Ascending aorta (tissue), 2 donors: ENCODE results near the gene NCDN. TPM values are rescaled to one million over a fixed set of nuclear protein-coding genes. Genes with fewer than 3 reads are reported as not detected.

Experiments used
- DNase-seq, 2 donors: peaks; one replicate each; pipeline ENCODE4 v3.0.0-alpha.2; 2019; ENCODE audit warnings: low spot score in 2 of 2
- H3K27ac ChIP-seq, 2 donors: fragments of 200-600 bp; sonication (generic); one replicate each; pipeline ENCODE4 v1.5.1; 2016 to 2017; ENCODE audit warnings: mild to moderate bottlenecking in 1 of 2
- H3K27me3 ChIP-seq: fragments of 200-600 bp; sonication (generic); one replicate; pipeline ENCODE4 v1.5.1; 2017
- H3K36me3 ChIP-seq, 2 donors: fragments of 200-600 bp; sonication (generic); one replicate each; pipeline ENCODE4 v1.5.1; 2016
- H3K4me1 ChIP-seq, 2 donors: fragments of 200-600 bp; sonication (generic); one replicate each; pipeline ENCODE4 v1.5.1; 2016 to 2017; ENCODE audit warnings: mild to moderate bottlenecking in 1 of 2
- H3K4me3 ChIP-seq, 2 donors: fragments of 200-600 bp; sonication (generic); one replicate each; pipeline ENCODE4 v1.5.1; 2016 to 2017; ENCODE audit warnings: mild to moderate bottlenecking in 1 of 2
- H3K9me3 ChIP-seq, 2 donors: fragments of 200-600 bp; sonication (generic); one replicate each; pipeline ENCODE4 v1.5.1; 2016
- intact Hi-C: fragments of 100-400 bp; cut with DNase I; formaldehyde crosslinking; loops from one replicate; pipeline ENCODE4 v1.15.1; 2023
- total RNA-seq: library from RNA; depleted of rRNA; stranded (reverse); fragments of >200 nt; gene quantifications from one replicate; pipeline ENCODE4 v1.1.0, GENCODE V29; 2016
- TF ChIP-seq, protein P1 (sequence below), 3 experiments: fragments of 200-600 bp in 2 of 3; fragments of 450-650 bp in 1 of 3; sonication (generic) in 2 of 3; IDR thresholded peaks; one replicate each; pipeline ENCODE4 v1.5.1; 2016 to 2019; ENCODE audit warnings: antibody characterized with exemption in 3 of 3, mild to moderate bottlenecking in 1 of 3, moderate library complexity in 1 of 3

NCDN gene
- total RNA-seq, 1 donor from 2014 or later: 20.1 TPM

DNA sequence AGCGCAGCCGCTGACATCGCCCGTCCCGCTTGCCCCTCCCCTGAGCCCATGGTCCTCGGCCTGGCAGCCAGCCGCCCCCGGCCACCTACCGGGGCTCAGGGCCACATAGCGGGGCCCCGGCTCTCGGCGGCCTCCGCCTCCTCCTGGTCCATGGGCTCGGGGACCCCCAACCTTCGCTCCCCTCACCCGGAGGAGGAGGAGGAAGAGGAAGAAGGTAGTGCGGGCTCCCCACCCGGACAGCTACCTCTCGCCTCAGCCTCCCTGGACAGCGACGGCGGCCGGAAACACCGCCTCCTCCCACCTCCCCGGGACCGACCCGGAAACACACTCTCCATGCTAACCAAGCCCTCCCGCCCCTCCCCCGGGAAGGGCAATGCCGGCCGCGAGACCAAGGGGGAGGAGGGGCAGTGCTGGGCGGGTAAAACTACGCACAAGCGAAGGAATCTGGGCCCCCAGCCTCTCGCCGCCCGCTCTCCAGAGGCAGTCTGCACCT lies 435 bp upstream of the NCDN start, which contains the start of gene KIAA0319L:
Gene KIAA0319L, minus strand, starts transcription at position 286 of the 493 bp plus-strand sequence. CDS start 2,912 bp downstream, outside the sequence.
- Histone ChIP-seq H3K4me3 (peak within 1 kb of the TSS; percentile 85 to 98), H3K4me1 (peaks cover 4 to 46% of the 10 kb centered on the region in 2 donors), H3K9me3 (no peaks in the 10 kb centered on the region), H3K27ac (peak within 1 kb of the TSS; percentile 95 to 97), H3K36me3 (peaks cover 8 to 20% of the 10 kb centered on the region in 2 donors), H3K27me3 (no peaks in the 10 kb centered on the region)
- peak in 1 of 2 donors; percentile 94 for DNase-seq
- intact Hi-C loops: loop anchor here (2.0 to 5.0 kb wide), 6 partner anchors 18 to 364 kb away; partner anchors contain the start of genes C1orf216, PSMB2 and SFPQ
- TF ChIP-seq, protein P1, sequence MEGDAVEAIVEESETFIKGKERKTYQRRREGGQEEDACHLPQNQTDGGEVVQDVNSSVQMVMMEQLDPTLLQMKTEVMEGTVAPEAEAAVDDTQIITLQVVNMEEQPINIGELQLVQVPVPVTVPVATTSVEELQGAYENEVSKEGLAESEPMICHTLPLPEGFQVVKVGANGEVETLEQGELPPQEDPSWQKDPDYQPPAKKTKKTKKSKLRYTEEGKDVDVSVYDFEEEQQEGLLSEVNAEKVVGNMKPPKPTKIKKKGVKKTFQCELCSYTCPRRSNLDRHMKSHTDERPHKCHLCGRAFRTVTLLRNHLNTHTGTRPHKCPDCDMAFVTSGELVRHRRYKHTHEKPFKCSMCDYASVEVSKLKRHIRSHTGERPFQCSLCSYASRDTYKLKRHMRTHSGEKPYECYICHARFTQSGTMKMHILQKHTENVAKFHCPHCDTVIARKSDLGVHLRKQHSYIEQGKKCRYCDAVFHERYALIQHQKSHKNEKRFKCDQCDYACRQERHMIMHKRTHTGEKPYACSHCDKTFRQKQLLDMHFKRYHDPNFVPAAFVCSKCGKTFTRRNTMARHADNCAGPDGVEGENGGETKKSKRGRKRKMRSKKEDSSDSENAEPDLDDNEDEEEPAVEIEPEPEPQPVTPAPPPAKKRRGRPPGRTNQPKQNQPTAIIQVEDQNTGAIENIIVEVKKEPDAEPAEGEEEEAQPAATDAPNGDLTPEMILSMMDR (IDR thresholded peaks at IDR 0.05): no peak

DNA sequence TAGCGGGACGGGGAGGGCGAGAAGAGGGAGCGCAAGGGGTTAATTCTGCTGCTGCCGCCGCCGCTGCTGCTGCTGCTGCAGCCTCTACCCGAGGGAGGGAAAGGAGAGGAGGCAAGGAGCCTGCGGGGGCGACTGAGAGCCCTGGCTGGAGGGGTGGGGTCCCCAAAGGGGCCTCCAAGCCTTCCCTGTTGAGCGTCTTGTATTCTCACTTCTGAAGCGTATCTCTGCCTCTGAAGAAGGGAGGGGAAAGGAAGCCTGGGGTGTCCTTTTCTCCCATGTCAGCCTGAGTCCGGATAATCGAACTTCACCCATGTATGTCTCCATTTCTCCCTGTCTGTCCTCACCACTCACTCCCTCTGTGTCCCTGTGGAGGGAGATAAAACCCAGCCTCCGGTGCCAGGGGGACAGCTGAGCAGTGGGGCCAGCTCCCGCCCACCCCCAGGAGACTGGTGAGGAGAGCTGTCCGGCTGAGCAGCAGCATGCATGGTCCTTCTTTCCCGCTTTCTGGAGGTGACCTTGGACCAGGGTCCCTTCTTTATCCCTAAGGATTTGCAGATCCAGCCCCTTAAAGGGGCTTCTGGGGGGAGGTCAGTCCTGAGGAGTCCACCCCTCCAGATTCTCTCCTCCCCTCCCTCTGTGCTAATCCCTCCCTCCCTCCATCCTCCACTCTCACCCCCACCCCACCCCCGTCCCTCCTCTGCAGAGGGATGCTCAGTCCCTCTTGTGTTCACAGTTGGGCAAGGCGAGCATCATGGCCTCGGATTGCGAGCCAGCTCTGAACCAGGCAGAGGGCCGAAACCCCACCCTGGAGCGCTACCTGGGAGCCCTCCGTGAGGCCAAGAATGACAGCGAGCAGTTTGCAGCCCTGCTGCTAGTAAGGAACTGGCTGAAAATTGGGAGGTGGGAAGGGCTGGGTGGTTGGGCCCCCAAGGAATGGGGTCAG lies 1.0 kb downstream of the NCDN start:
- no peaks in the 10 kb centered on the region for H3K9me3 ChIP-seq
- H3K36me3 ChIP-seq: peaks cover 7 to 22% of the 10 kb centered on the region in 2 donors
- H3K27ac ChIP-seq: peak overlapping the region; percentile 95 to 97
- DNase-seq: no peak
- H3K27me3 ChIP-seq: no peaks in the 10 kb centered on the region
- TF ChIP-seq, protein P1 (IDR thresholded peaks at IDR 0.05): no peak
- peak overlapping the region; percentile 85 to 98 for H3K4me3 ChIP-seq
- peaks cover 4 to 44% of the 10 kb centered on the region in 2 donors for H3K4me1 ChIP-seq
- intact Hi-C loops: loop anchor here (5.0 kb wide), 2 partner anchors 84 to 214 kb away; partner anchors contain the start of gene PSMB2

DNA sequence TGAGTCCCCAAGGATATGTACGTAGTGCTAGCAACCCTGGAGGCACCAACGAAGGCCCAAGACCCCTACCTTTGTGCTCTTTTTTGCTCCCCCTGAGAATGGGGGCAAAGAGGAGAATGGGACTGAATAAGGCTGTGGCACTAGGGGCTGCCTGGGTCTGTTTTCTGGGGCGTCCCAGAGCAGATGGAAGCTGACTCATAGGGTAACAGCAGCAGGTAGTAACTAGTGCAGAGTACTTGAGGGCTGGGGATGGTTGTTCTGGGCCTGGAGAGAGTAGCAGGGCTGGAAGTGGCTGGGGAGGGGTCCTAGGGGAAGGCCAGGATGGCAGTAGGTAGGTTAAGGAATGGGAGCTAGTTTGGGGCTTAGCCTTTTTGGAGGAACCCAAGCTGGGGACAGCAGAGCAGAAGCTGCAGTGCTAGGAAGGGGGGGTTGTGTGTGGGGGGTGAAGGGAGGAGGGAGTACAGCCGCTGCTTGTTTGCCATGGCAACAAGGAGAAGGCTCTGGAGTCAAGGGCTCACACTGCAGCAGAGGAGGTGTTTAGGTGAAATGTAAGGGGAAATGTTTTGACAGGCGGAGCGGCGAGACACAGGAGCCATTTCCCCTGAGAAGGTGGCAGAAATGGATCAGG lies 1.8 kb downstream of the NCDN start:
- Histone ChIP-seq H3K36me3 (peaks cover 10 to 22% of the 10 kb centered on the region in 2 donors), H3K4me1 (peaks cover 4 to 40% of the 10 kb centered on the region in 2 donors), H3K27me3 (no peaks in the 10 kb centered on the region), H3K9me3 (no peaks in the 10 kb centered on the region), H3K4me3 (peak overlapping the region in 1 of 2 donors; percentile 85), H3K27ac (peak overlapping the region; percentile 32 to 95)
- intact Hi-C loops: loop anchor here (5.0 kb wide), 2 partner anchors 83 to 213 kb away; partner anchors contain the start of gene PSMB2
- DNase-seq: no peak
- TF ChIP-seq, protein P1 (IDR thresholded peaks at IDR 0.05): no peak

DNA sequence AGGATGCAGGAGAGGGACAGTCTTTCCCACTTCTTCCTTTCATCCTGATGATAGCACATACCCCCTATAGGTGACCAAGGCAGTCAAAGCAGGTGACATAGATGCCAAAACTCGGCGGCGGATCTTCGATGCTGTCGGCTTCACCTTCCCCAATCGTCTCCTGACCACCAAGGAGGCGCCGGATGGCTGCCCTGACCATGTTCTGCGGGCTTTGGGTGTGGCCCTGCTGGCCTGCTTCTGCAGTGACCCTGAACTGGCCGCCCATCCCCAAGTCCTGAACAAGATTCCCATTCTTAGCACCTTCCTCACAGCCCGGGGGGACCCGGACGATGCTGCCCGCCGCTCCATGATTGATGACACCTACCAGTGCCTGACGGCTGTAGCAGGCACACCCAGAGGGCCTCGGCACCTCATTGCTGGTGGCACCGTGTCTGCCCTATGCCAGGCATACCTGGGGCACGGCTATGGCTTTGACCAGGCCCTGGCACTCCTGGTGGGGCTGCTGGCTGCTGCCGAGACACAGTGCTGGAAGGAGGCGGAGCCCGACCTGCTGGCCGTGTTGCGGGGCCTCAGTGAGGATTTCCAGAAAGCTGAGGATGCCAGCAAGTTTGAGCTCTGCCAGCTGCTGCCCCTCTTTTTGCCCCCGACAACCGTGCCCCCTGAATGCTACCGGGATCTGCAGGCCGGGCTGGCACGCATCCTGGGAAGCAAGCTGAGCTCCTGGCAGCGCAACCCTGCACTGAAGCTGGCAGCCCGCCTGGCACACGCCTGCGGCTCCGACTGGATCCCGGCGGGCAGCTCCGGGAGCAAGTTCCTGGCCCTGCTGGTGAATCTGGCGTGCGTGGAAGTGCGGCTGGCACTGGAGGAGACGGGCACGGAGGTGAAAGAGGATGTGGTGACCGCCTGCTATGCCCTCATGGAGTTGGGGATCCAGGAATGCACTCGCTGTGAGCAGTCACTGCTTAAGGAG lies 2.9 kb downstream of the NCDN start:
- intact Hi-C loops: no loop called here
- Histone ChIP-seq H3K4me3 (peak overlapping the region in 1 of 2 donors; percentile 39), H3K4me1 (peaks cover 4 to 35% of the 10 kb centered on the region in 2 donors), H3K27ac (peak overlapping the region; percentile 9 to 11), H3K36me3 (peaks cover 10 to 29% of the 10 kb centered on the region in 2 donors), H3K27me3 (no peaks in the 10 kb centered on the region), H3K9me3 (no peaks in the 10 kb centered on the region)
- TF ChIP-seq, protein P1 (IDR thresholded peaks at IDR 0.05): no peak
- DNase-seq: no peak
